Type B pancreatic cell (in vitro differentiated cells): ENCODE measurements around the gene SERPINI1. TPM values are rescaled to one million over a fixed set of nuclear protein-coding genes. Genes with fewer than 3 reads are reported as not detected.

Experiments
- DNase-seq: peaks from one replicate; pipeline ENCODE4 v3.0.0; 2021; ENCODE audit warnings: mixed read lengths; ENCODE audit not compliant: unreplicated experiment; ENCODE audit errors: extremely low spot score
- H3K27ac Mint-ChIP-seq: 2 replicates; pipeline ENCODE4 v1.8.0; 2021; ENCODE audit warnings: mild to moderate bottlenecking, mixed read lengths
- H3K27me3 Mint-ChIP-seq: 2 replicates; pipeline ENCODE4 v1.8.0; 2021; ENCODE audit warnings: mixed read lengths
- H3K36me3 Mint-ChIP-seq: 2 replicates; pipeline ENCODE4 v1.8.0; 2021; ENCODE audit warnings: mixed read lengths
- H3K4me1 Mint-ChIP-seq: one replicate; pipeline ENCODE4 v1.8.0; 2021; ENCODE audit warnings: mixed read lengths; ENCODE audit not compliant: unreplicated experiment
- H3K4me3 Mint-ChIP-seq: 2 replicates; pipeline ENCODE4 v1.8.0; 2021; ENCODE audit warnings: mild to moderate bottlenecking, mixed read lengths
- H3K9me3 Mint-ChIP-seq: 2 replicates; pipeline ENCODE4 v1.8.0; 2021; ENCODE audit warnings: mixed read lengths
- total RNA-seq: library from RNA; stranded (reverse); gene quantifications from 2 replicates; pipeline ENCODE4 v1.2.1, GENCODE V29; 2021; ENCODE audit warnings: low replicate concordance
- TF ChIP-seq, protein P1 (sequence below): fragments of 200-600 bp; sonication (generic); conservative IDR thresholded peaks from 2 replicates; pipeline ENCODE4 v1.5.0; 2021; ENCODE audit warnings: antibody characterized with exemption, mild to moderate bottlenecking

Gene SERPINI1
- total RNA-seq, 1 donor from 2014 or later, result 27.2 TPM

DNA sequence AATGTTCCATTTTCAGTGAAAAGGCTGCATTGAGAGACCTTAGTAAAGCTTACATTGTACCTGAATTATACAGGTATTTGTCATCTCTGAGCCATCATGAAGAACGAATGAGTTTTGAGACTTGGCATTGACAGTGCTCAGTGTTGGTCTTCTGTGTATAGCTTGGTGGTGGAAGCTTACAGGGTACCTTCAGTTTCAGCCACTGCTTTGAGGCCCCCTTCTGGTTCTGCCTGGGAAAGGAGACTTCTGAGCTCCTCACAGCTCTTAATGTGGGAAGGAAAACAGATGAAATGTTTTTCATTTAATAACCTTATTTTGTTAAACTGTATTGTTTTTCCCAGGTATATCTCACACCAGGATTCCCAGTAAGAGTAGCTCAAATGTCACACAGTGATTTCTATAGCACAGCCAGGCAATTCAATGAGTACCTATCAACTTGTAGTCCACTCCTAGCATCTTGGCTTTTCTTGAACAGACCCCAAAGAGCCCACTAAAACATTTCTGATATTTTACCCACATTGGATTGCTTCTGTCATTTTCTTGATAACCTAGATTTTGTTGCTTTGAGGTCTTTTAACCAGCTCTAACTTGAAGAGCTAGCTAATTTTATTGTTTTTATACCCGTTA is 5.6 kb downstream of the SERPINI1 start:
- Mint-ChIP-seq H3K27me3 (peaks cover 16% of the 10 kb centered on the region), H3K9me3 (no peaks in the 10 kb centered on the region), H3K27ac (no peak overlapping the region), H3K4me3 (no peak overlapping the region), H3K4me1 (no peaks in the 10 kb centered on the region), H3K36me3 (no peaks in the 10 kb centered on the region)
- TF ChIP-seq, protein P1, sequence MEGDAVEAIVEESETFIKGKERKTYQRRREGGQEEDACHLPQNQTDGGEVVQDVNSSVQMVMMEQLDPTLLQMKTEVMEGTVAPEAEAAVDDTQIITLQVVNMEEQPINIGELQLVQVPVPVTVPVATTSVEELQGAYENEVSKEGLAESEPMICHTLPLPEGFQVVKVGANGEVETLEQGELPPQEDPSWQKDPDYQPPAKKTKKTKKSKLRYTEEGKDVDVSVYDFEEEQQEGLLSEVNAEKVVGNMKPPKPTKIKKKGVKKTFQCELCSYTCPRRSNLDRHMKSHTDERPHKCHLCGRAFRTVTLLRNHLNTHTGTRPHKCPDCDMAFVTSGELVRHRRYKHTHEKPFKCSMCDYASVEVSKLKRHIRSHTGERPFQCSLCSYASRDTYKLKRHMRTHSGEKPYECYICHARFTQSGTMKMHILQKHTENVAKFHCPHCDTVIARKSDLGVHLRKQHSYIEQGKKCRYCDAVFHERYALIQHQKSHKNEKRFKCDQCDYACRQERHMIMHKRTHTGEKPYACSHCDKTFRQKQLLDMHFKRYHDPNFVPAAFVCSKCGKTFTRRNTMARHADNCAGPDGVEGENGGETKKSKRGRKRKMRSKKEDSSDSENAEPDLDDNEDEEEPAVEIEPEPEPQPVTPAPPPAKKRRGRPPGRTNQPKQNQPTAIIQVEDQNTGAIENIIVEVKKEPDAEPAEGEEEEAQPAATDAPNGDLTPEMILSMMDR, result peak; percentile 64
- DNase-seq, result no peak

DNA sequence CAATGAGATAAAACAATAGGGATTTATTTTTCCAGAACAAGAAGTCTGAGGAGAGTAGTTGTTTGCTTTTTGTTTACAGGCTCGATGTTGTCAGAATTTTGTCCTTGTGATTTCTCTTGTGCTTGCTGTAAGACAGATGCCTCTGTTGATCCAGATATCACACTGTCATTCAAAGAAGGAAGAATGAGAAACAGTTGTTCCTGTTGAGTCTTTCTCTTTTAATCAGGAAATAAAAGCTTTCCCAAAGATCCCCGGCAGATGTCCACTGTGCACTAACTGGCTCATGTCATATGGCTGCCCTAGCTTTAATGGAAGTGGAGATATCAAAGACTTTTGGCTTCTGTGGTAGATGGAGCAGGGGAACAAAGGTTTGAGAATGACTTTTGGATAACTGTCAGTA is 6.8 kb downstream of the SERPINI1 start:
- H3K4me1 Mint-ChIP-seq, result no peaks in the 10 kb centered on the region
- H3K27ac Mint-ChIP-seq, result no peak overlapping the region
- TF ChIP-seq, protein P1, result no peak
- H3K27me3 Mint-ChIP-seq, result peaks cover 7% of the 10 kb centered on the region
- H3K9me3 Mint-ChIP-seq, result no peaks in the 10 kb centered on the region
- no peaks in the 10 kb centered on the region for H3K36me3 Mint-ChIP-seq
- DNase-seq, result no peak
- H3K4me3 Mint-ChIP-seq, result no peak overlapping the region

DNA sequence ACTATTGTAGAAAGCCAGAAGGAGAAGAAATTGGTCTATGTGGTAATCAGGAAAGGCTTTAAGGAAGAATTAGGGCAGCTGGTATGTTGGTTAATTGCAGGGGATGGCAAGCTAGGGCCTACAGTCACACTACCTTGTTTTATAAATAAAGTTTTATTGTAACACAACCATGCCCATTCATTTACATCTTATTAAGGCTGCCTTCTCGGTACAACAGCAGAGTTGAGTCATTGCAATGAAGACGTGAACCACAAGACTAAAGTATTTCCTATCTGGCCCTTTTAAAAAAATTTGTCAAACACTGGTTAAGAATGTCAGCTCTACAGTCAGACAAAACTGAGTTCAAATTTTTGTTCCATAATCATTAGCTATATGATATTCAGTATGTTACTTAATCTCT is 8.3 kb downstream of the SERPINI1 start:
- Mint-ChIP-seq H3K4me3 (no peak overlapping the region), H3K9me3 (no peaks in the 10 kb centered on the region)

DNA sequence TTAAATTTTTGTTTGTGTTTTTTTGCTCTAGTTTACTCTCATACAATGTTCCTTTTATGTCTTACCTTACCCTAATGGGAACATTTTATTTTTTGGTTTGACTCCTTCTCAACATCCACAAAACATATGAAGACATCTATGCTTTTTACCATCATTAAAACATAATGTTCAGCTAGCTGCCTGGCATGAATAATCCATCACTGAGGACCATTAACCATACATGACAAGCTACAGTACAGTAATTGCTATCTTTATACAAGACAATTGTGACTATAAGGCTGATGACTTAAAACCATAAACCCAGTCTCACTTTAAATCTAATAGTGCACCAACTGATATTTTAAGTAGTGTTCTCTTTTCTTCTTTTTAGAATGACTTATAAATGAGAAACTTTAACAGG is 13.7 kb downstream of the SERPINI1 start:
- DNase-seq, result no peak
- no peak overlapping the region for H3K27ac Mint-ChIP-seq
- no peak overlapping the region for H3K4me3 Mint-ChIP-seq
- H3K36me3 Mint-ChIP-seq, result no peaks in the 10 kb centered on the region
- no peaks in the 10 kb centered on the region for H3K9me3 Mint-ChIP-seq
- no peaks in the 10 kb centered on the region for H3K27me3 Mint-ChIP-seq
- TF ChIP-seq, protein P1, result no peak
- peaks cover 3% of the 10 kb centered on the region for H3K4me1 Mint-ChIP-seq

More for the DNA sequence above, 8.3 kb downstream of the SERPINI1 start:
- Mint-ChIP-seq H3K4me1 (no peaks in the 10 kb centered on the region), H3K36me3 (no peaks in the 10 kb centered on the region), H3K27me3 (no peaks in the 10 kb centered on the region), H3K27ac (no peak overlapping the region)
- TF ChIP-seq, protein P1, result no peak
- DNase-seq, result no peak

DNA sequence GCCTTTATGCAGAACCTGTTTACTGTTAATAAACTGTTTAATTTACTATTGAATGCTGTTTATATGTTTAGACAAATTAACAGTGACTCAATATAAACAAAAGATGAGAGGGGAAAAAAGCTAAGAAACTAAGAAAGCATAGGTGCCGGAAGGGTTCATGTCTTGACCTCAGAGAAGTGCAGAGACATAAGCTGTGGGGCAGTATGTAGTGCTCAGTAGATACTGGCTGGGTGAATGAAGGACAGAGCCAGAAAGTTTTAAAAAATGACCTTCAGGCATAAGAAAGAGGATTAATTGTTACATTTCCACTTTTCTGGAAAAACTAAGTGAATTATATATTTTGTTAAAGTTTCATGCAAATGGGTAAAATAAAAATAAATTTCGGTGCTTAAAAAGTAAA is 14.2 kb downstream of the SERPINI1 start:
- TF ChIP-seq, protein P1, result no peak
- Mint-ChIP-seq H3K27me3 (no peaks in the 10 kb centered on the region), H3K27ac (no peak overlapping the region), H3K36me3 (no peaks in the 10 kb centered on the region), H3K4me3 (no peak overlapping the region), H3K9me3 (no peaks in the 10 kb centered on the region), H3K4me1 (peaks cover 3% of the 10 kb centered on the region)
- DNase-seq, result no peak
